HG03571 (cell line): ENCODE data around the gene ZNF552.
"Not testable (repeated sequence)": the region's sequence is repeated elsewhere in the genome, so short reads cannot be mapped to it uniquely, and the experiment has no call there.

Experiments
- ATAC-seq: cut with Tn5 transposase; IDR thresholded peaks from one replicate; pipeline ENCODE4 v1.9.1; 2021; ENCODE audit not compliant: unreplicated experiment

Gene ZNF552

GRCh38 chr19:57814505-57815246 is at the start of gene ZNF552:
TSS of gene ZNF552 (minus strand) at chr19:57814913. CDS start at chr19:57814743, 170 bp downstream.
- peak; percentile 71 for ATAC-seq

DNA sequence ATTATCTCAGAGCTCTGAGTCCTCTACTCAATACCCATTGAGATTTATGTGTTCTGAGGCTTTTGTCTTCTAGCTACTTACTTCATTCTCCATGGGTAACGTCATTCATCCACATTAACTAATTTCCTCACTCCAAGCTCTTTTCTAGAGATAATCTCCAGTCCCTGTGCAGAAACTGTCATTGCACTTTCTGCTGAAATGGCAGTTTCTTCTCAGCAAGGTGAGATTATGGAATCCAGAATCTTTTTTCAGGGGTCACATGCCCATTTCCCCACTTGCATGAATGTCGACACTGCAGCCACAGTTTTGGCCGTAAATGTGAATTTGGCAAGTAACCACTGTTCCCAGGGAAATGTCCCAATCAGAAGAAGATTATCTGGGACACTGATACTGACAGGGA is 47.6 kb upstream of the ZNF552 start:
- ATAC-seq: not testable (repeated sequence)

DNA sequence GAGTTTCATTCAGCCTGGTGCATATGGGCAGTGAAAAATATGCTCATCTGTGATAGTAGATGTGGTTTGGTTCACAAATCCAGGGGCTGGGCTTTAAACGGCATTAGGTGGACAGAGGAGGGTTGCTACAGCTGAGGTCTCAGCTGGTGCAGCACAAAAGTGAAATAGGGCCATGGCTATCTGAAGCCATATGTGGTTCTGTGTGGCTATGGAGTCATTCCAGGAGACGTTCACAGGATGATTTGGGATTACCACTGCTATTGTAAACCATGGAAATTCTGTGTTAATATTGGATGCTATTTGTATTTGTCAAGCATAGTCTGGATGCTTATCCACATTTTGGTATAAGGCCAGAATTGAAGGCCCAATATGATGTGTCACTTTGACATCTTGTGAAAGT is 39.4 kb upstream of the ZNF552 start:
- ATAC-seq: not testable (repeated sequence)

DNA sequence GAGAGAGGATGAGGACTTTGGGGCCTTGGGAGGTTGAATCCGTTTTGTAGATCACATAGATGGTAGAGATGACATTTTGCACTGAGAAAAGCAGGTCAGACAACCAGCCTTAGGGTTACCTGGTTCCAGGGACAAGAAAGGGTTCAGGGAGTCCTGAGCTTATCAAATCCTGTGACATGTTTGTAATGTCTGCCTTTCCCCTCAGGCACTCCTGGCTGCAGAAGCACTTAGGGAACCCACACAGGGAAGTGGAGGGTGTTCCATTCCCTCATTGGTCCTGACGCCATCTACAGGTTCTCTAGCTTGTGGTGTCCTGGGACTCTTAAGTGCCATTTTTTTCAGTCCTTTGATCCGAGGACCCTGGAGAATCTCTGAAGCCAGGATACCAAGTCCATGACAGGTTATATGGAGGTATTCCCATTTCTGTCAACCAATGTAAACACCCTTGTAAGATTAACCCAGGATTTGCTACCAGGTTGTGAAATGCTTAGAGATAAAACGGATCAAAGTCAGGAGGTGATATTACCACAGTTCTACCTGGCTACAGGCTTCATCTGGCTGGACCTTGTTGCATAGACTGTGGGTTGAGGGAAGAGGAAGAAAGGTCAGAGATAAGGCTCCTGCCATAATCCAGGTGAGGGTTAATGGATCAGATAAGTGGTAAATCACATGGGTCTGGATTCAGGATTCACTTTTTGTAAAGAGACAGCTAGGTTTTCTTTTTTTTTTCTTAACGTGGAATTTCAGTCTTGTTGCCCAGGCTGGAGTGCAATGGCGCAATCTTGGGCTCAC is 37.3 kb upstream of the ZNF552 start:
- ATAC-seq: not testable (repeated sequence)

DNA sequence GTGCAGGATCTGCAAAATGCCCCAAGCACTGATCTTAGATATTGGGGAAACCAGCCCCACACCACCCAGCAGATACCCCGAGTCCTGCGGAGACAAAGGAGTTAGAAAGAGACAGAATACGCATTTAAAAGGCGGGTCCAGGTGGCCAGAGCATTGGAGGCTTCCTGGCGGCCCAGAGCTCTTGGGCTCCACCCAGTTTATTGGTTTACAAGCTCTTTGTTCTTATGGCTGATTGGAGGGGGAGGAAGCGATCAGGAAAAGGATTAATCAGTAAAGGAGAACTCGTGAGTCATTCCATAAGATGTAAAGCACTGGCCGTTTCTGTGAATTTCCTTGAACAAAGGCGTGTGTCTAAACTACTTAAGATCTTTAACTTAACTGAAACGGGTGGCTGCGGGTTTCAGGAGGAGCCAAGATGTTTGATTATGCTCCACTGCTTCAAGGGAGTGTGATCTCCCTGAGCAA is 35.9 kb upstream of the ZNF552 start:
- ATAC-seq: no peak

DNA sequence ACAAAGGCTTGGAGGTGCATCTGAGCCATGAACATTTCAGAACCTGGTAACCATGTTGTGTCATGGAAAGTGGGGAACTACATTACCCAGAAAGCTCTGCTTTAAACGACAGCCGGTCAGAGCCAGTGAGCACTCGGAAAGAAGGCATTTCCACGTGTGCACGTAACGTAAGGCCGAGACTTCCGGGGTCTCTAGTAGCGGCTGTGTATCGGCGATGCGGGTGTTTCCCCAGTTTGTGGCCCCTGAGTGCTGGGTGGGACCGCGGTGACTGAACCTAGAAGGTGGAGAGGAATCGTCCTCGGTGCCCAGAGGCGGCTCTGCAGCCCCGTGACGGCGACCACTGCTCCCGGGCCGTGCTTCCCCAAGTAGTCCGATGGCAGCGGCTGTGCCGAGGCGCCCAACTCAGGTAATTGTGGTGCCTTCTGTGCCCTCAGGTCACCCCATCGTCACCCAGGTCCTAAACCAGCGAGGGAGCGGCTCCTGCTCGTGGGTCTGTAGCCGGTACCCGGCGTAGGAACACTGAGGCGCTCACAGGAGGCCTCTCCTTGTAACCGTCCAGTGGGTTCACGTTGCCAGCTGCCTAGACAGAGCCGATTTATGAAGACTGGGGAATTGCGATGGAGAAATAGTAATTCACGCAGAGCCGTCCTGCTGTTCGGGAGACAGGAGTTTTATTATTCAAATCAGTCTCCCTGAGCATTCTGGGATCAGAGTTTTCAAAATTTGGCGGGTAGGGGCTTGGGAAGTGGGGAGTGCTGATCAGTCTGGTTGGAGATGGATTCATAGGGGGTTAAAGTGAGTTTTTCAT is 35.2 kb upstream of the ZNF552 start, which contains the start of gene ZNF587:
Gene ZNF587, plus strand, starts transcription at position 194 of the 808 bp plus-strand sequence. Its CDS starts 180 bp downstream, at position 374.
- ATAC-seq: peak; percentile 92

DNA sequence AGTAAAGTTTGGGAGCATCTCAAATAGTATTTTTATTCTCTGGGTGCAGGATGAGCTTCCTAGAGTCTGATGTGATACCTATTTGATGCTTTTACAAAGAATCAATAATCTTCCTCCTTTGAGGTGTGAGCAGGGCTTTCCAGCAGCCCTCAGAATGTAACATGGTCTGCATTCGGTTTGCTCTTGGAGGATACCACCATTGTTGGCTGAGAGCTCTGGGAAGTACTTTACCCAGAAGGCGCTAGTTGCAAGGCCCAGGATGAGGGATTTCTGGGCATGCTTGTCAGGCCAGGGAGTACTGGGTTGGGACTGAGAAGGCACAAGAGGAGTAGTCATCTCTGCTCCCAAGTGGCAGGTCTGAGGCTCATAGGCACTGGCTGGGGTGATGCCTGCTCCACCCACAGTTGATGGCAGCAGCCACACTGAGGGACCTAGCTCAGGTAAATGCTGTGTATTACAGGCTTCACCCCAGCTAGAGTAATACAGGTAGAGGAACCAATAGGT is 34.5 kb upstream of the ZNF552 start:
- peak; percentile 28 for ATAC-seq

DNA sequence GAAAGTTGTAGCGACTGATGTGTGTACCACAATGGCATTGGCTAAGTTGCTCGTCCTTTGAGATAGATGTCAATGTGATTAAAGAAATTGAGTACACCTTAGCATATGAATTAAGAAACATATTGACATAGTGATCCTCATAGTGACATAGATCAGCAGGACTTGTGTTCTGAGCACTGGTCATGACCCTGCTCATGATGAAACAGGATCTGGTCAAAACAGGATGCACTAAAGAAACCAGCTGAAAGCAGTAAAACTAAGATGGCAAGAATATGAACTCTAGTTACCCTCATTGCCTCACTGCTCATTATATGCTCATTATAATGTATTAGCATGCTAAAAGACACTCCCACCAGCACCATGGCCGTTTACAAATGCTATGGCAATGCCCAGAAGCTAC is 32.5 kb upstream of the ZNF552 start:
- ATAC-seq: not testable (repeated sequence)

DNA sequence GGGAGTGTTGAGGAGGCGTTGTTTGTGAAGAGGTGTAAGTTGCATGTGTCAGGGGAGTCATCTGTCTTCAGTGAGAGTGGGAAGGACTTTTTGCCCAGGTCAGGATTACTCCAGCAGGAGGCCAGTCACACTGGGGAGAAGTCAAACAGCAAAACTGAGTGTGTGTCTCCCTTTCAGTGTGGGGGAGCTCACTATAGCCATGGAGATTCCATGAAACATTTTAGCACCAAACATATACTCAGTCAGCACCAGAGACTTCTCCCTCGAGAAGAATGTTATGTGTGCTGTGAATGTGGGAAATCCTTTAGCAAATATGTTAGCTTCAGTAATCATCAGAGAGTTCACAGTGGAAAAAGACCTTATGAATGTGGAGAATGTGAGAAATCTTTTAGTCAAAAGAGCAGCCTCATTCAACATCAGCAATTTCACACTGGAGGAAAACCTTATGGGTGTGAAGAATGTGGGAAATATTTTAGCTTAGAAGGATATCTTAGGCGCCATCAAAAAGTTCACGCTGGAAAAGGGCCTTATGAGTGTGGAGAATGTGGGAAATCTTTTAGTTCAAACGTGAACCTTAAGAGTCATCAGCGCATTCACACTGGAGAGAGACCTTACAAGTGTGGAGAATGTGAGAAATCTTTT is 26.5 kb upstream of the ZNF552 start:
- ATAC-seq: no peak

DNA sequence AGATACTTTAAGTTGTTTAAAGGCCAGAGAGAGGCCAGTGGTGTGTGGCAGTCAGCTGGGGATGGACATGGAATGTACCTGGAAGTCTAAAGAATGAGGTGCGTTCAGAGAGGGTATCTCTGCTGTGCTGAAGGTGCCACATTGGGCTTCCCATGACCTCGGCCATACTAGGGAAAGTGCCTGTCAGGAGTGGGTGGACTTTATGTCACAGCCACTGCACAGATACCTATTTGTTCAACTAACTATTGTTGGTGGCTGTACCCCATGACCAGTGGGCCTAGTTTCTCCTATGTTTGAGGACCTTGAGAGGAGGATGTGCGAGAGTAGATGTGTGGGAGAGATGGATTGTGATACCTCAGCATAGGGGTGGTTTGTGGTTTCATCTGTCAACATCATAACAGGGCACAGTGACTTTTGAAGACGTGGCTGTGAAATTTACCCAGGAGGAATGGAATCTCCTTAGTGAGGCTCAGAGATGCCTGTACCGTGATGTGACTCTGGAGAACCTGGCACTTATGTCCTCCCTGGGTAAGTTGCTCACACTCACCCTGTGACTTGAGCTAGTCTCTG is 24.0 kb upstream of the ZNF552 start:
- ATAC-seq: not testable (repeated sequence)

DNA sequence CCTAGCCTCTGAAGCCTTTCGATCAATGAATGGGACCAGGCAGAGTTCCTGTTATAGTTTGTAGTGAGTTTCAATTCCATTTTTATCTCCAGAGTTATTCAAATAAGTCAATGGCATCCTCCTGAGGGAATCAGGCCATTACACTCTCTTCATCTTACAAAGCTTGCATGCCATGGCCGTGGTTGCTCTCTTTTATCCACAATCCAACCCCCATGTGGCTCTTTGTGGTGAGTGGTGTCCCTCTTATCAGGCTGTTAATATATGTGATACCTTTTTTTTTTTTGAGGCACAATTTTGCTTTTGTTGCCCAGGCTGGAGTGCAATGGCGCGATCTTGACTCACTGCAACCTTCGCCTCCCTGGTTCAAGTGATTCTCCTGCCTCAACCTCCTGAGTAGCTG is 22.3 kb upstream of the ZNF552 start:
- not testable (repeated sequence) for ATAC-seq

DNA sequence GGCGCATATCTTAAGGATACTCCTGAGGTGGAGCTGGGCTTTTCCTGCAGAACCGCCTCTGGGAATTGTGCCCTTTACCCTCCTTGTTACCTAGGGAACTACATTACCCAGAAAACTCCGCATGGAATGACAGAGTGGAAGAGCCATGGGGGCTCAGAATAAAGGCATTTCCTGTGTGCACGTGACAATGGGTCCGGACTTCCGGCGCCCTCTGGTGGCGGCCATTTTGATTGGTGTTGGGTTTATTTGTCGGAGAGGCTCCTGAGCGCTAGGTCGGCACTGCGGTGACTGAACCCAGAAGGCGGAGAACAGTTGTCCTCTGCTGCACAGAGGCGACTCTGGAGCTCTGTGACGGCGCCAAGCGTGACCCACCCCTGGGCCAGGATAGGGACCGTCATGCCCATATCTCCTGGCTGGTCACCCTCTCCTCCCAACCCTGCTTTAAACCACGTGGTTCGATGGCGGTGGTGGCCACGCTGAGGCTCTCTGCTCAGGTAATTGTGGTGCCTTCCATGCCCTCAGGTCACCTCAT is 15.4 kb upstream of the ZNF552 start, which contains the start of gene ZNF587B:
Gene ZNF587B, plus strand, starts transcription at position 229 of the 532 bp plus-strand sequence. Its CDS starts 230 bp downstream, at position 459.
- ATAC-seq: no peak

GRCh38 chr19:57829316-57829715 is 14.6 kb upstream of the ZNF552 start:
- no peak for ATAC-seq

- ATAC-seq: no peak
These were observed 10.8 kb upstream of the ZNF552 start for GRCh38 chr19:57825511-57825910.

- ATAC-seq: not testable (repeated sequence)
These were observed 8.9 kb upstream of the ZNF552 start for GRCh38 chr19:57823608-57824007.

DNA sequence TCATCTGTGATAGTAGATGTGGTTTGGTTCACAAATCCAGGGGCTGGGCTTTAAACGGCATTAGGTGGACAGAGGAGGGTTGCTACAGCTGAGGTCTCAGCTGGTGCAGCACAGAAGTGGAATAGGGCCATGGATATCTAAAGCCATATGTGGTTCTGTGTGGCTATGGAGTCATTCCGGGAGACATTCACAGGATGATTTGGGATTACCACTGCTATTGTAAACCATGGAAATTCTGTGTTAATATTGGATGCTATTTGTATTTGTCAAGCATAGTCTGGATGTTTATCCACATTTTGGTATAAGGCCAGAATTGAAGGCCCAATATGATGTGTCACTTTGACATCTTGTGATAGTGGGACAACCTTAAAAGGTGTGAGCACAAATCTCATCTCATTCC is 8.4 kb upstream of the ZNF552 start:
- not testable (repeated sequence) for ATAC-seq

GRCh38 chr19:57821501-57821900 is 6.8 kb upstream of the ZNF552 start:
- ATAC-seq: not testable (repeated sequence)

GRCh38 chr19:57821095-57821494 is 6.4 kb upstream of the ZNF552 start:
- ATAC-seq: not testable (repeated sequence)

DNA sequence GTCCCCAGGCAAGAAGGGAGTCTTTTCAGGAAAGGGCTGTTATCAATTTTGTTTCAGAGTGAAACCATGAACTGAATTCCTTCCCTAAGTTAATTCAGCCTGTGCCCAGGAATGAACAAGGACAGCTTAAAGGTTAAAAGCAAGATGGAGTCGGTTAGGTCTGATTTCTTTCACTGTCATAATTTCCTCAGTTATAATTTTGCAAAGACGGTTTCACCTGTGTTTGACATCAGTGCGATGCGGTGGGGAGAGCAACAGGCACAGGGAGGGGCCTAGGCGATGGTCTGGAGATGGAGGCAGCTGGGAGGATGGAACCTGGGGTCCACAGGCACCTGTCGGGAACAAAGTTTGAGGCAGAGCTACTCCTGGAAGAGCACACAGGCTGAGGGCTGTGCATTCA is 5.9 kb upstream of the ZNF552 start:
- no peak for ATAC-seq
